Epithelial cell of proximal tubule (primary cell): ENCODE measurements around the gene TMEM147. TPM values are rescaled to one million over a fixed set of nuclear protein-coding genes. Genes with fewer than 3 reads are reported as not detected.
A peak's percentile ranks its signal among the peaks of the same experiment; 100 is the strongest.

Experiments used
- DNase-seq: peaks from one replicate; pipeline ENCODE4 v3.0.0-alpha.2; 2011; ENCODE audit warnings: low read depth
- H3K4me3 ChIP-seq: 2 replicates; pipeline ENCODE4 v1.5.1; 2011; ENCODE audit warnings: low read depth, mild to moderate bottlenecking, low read length
- total RNA-seq: library from RNA; depleted of rRNA; stranded (reverse); fragments of >200 nt; gene quantifications from 2 replicates; pipeline ENCODE4 v1.2.3, GENCODE V29; 2015
- TF ChIP-seq, protein P1 (sequence below): conservative IDR thresholded peaks from 2 replicates; pipeline ENCODE4 v1.5.1; 2012; ENCODE audit warnings: low read depth, mild to moderate bottlenecking, low read length

The TMEM147 gene
- total RNA-seq, 1 donor from 2014 or later, result 167 TPM

DNA sequence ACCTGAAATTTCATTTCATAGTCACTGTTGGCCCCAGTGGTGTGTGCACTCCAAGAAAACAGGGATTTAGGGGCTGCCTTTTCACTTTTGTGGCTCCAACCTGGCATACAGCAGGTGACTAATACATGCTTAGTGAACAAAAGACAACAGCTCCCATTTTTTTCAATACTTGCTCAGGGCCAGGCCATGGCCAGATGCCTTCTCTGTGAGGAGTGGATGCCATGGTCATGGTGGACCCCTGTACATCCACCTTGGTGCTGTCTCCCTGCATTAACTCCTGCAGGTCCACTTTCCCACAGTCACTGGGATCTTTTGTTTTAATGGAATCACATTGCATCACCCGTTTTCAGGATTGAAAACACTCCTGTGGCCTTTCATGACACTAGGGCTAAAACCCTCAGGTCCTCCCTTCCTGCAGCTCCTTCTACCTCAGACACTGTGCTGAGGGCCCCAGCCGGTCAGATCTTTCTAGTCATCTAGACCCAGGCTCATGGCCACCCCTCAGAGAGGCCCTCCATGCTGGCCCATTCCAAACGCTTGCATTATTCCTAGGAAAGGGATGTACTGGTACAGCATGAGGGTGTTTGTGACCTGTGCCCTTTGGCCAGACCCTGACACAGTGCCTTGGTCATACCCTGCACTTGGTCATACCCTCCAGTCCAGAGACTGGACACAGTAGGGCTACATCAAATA lies 1.2 kb upstream of the TMEM147 start:
- TF ChIP-seq, protein P1, sequence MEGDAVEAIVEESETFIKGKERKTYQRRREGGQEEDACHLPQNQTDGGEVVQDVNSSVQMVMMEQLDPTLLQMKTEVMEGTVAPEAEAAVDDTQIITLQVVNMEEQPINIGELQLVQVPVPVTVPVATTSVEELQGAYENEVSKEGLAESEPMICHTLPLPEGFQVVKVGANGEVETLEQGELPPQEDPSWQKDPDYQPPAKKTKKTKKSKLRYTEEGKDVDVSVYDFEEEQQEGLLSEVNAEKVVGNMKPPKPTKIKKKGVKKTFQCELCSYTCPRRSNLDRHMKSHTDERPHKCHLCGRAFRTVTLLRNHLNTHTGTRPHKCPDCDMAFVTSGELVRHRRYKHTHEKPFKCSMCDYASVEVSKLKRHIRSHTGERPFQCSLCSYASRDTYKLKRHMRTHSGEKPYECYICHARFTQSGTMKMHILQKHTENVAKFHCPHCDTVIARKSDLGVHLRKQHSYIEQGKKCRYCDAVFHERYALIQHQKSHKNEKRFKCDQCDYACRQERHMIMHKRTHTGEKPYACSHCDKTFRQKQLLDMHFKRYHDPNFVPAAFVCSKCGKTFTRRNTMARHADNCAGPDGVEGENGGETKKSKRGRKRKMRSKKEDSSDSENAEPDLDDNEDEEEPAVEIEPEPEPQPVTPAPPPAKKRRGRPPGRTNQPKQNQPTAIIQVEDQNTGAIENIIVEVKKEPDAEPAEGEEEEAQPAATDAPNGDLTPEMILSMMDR, result no peak
- H3K4me3 ChIP-seq, result peak overlapping the region; percentile 98
- DNase-seq, result no peak

DNA sequence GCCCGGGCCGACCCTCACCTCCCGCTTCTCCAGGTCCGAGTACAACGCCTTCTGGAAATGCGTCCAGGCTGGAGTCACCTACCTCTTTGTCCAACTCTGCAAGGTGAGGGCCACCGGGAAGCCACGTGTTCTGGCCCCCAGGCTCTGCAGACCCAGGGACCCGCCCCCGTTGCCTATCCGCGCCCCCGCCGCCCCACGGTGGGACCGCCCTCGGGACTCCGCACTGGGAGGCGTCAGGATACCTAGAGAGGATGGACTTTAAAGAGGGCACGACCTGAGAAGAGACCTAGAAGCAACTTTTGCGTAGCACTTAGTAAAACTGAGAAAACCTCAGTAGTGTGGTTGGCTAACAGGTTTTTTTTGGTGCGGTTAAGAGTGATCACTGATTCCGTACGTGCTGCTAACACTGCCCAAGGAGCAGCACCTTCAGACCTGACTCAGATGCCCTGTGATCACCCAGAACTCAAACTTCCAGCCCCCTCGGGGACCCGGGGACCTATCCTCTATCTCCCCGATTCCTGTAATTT lies 492 bp downstream of the TMEM147 start:
- peak overlapping the region; percentile 98 for H3K4me3 ChIP-seq
- DNase-seq, result no peak
- TF ChIP-seq, protein P1, result no peak

DNA sequence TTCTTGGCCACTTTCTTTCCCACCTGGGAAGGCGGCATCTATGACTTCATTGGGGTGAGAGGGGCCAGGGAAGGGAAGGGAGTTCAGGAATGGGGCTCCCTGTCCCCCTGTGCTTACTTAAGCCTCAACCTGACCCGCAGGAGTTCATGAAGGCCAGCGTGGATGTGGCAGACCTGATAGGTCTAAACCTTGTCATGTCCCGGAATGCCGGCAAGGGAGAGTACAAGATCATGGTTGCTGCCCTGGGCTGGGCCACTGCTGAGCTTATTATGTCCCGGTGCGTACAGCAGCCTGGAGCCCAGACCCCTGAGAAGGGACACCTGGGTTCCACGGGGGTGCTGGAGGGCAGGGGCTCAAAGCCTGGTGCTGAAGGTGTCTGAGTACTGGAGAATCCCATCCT lies 1.1 kb downstream of the TMEM147 start:
- TF ChIP-seq, protein P1, result no peak
- peak overlapping the region; percentile 98 for H3K4me3 ChIP-seq
- no peak for DNase-seq

DNA sequence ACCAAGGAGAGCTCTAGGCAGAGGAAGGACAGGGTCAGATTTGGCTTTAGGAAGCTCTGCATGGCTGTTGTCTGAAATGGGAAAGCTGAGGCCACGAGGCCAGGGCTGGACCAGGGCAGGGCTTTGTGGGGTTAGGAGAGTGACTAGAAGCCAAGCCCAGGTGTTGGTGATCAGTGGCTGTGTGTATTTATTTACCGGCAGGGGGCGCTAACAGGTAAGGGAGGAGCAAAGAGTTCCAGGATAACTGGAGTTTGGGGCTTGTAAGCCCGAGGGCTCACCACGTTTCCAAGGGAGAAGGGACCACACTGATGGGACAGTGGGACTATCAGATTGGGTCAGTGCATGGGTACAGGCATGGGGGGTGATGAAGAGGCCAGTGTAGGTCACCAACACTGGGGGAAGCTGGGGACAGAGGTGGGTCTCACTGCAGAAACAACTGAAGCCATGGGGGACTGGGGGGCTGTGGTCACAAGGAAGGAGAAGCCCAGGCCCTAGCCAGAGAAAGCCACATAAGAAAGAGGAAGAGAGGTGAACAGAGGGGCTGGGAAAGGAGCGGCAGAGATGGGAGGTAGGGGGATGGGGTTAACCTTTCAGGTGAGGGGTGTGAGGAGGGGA lies 3.9 kb downstream of the TMEM147 start:
- TF ChIP-seq, protein P1, result peak; percentile 78
- no peak overlapping the region for H3K4me3 ChIP-seq
- DNase-seq, result no peak

DNA sequence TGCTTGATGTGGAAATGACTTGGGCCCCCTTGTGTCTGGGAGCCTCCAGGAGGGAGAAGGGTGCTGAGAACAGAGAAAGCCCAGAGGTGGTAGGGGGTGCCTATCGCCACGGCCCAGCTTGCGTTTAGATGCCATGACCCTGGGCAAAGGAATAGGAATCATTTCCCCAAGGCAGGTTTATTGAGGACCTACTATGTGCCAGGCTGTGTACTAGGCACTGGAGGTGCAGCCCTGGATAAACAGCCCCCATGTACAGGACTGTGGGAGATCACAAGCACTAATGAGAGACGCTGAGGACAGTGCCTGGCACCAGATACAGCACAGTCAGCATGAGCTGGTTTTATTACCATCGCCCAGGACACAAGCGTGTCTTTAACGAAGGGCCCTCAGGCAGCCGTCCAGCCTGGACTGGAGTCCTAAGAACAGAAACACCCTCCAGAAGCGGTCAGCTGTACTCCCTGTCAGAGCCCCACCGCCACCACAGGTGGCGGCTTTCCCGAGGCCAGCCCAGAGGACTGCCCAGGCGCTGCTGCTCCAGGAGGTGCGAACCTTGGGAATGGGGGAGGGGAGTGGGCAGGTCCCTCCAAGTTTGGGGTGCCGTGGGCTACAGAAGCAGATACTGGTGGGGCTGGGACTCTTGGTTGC lies 4.6 kb downstream of the TMEM147 start:
- H3K4me3 ChIP-seq, result no peak overlapping the region
- DNase-seq, result no peak
- TF ChIP-seq, protein P1, result no peak

DNA sequence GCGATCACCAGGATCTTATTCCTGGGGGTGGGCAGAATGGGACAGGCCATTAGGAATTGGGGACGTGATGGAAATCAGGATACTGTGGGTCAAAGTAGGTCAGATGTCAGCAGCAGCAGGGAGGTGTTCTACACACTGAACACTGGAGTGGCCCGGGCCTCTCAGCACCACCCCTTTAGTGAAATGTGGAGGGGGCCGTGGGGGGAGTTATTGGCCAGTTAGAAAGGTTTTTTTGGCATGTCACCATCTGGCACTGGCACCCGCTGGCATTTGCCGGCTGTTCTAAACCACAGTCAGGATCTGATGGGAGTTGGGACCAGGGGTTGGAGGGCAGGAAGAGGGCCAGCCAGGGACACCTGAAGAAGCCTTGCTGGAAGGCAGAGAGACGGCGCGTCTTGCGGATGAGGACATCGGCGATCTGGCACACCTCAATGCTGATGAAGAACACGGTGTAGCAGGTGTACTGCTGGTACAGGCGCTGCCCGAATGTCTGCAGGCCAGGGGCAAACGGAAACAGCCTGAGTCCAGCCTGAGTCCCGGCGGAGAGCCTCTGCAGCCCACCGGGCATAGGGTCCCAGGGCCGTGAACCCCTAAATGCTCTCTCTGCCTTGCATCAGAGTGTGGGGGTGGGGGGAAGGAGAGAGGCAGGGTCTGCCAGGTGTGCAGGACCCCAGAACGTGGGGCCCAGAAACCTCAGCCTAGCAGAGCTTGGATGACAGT lies 5.8 kb downstream of the TMEM147 start:
- TF ChIP-seq, protein P1, result no peak
- no peak overlapping the region for H3K4me3 ChIP-seq
- no peak for DNase-seq
